Measurements from ENCODE around the gene GSG1L. TPM values are rescaled to one million over a fixed set of nuclear protein-coding genes. Genes with fewer than 3 reads are reported as not detected.

Gene GSG1L
- total and polyA plus RNA-seq, 9 of the 15 experiments (the other 6 are each of a cell fraction or from before 2014, with no cell fraction given) = not detected

- peaks cover 12 to 46% of the 10 kb centered on the region in 2 experiments for H3K27me3 ChIP-seq (ENCODE audit: control insufficient read depth in 2 of 2, insufficient read depth in 2 of 2, low read length in 2 of 2)
- TF ChIP-seq E2F6 (IDR thresholded peaks at IDR 0.05; ENCODE audit: borderline replicate concordance in 1 of 2, extremely low read depth in 1 of 2, insufficient read depth in 1 of 2, insufficient read length in 1 of 2, low read depth in 1 of 2, low read length in 1 of 2, poor library complexity in 1 of 2, severe bottlenecking in 1 of 2) = no peak
- TF ChIP-seq ZNF395 (CRISPR knock-in tag; IDR thresholded peaks at IDR 0.05) = no peak
- no peak for TF ChIP-seq HES1 (IDR thresholded peaks at IDR 0.05; ENCODE audit: low read depth)
- no peak for TF ChIP-seq CCAR2 (IDR thresholded peaks at IDR 0.05; ENCODE audit: low read depth, low read length)
- TF ChIP-seq RFX5 (IDR thresholded peaks at IDR 0.05; ENCODE audit: low read depth, low read length) = no peak
- no peak for TF ChIP-seq ETV5 (CRISPR knock-in tag; IDR thresholded peaks at IDR 0.05; ENCODE audit: low read depth)
- TF ChIP-seq SNAPC5 (CRISPR knock-in tag; IDR thresholded peaks at IDR 0.05) = no peak
- no peak for TF ChIP-seq GMEB1 (CRISPR knock-in tag; IDR thresholded peaks at IDR 0.05)
- TF ChIP-seq ZNF146 (CRISPR knock-in tag; IDR thresholded peaks at IDR 0.05; ENCODE audit: unreplicated experiment) = no peak
- TF ChIP-seq ZBTB33 (CRISPR knock-in tag; IDR thresholded peaks at IDR 0.05) = no peak
- no peak for TF ChIP-seq PRMT5 (CRISPR knock-in tag; IDR thresholded peaks at IDR 0.05)
- TF ChIP-seq BDP1 (IDR thresholded peaks at IDR 0.05; ENCODE audit: insufficient read depth, insufficient read length) = no peak
- TF ChIP-seq MBD1 (CRISPR knock-in tag; IDR thresholded peaks at IDR 0.05) = no peak
These were observed 161.0 kb downstream of the GSG1L start for GRCh38 chr16:27902551-27902950.

More at GRCh38 chr16:27902551-27902950, 161.0 kb downstream of the GSG1L start:
- ATAC-seq (no peak), FAIRE-seq (no peak), DNase-seq (ENCODE audit: extremely low read depth in 1 of 4, low spot score in 3 of 4) (no peak)
- Histone ChIP-seq H3K4me2 (ENCODE audit: insufficient read depth, low read length) (no peak overlapping the region), H3K4me1 (replicated peaks in 1 of 2; ENCODE audit: control insufficient read depth in 2 of 2, insufficient read depth in 2 of 2, low read length in 2 of 2) (no peaks in the 10 kb centered on the region), H3K27ac (ENCODE audit: extremely low read depth, low read depth, low read length) (no peak overlapping the region), H3K79me2 (ENCODE audit: control insufficient read depth, insufficient read depth, low read length) (no peaks in the 10 kb centered on the region), H3K9me1 (ENCODE audit: control insufficient read depth, insufficient read depth, low read length) (no peaks in the 10 kb centered on the region), H4K20me1 (replicated peaks; ENCODE audit: control insufficient read depth, insufficient read depth, low read length) (0 out of 2 replicates have a peak, but pooled peaks cover 3% of the 10 kb centered on the region), H3K36me3 (ENCODE audit: control insufficient read depth, insufficient read depth, low read length) (no peaks in the 10 kb centered on the region), H3K9ac (ENCODE audit: insufficient read depth in 1 of 2, low read depth in 2 of 2, low read length in 2 of 2) (no peak overlapping the region), H3K4me3 (no peak overlapping the region), H3K9me3 (replicated peaks; ENCODE audit: control insufficient read depth, insufficient read depth, low read depth, low read length) (no peaks in the 10 kb centered on the region), H2AFZ (ENCODE audit: low read depth, low read length) (no peak overlapping the region)
- ChIA-PET CTCF (ENCODE audit: low intra/inter-chr PET ratio) (no interaction called here), POLR2A (no interaction called here)
- intact Hi-C loops (cut with micrococcal nuclease) = no loop called here
- 0% methylated on average over 7 of the region's 8 CpGs for WGBS (ENCODE audit: insufficient coverage, low coverage, missing lambda C conversion rate)
- in situ Hi-C loops (cut with MboI) = no loop called here
- BruUV-seq (replicated peaks) = no TSS peak

Data from K562 (cell line).